H1 (cell line): ENCODE data around the gene BTC. TPM values are rescaled to one million over a fixed set of nuclear protein-coding genes. Genes with fewer than 3 reads are reported as not detected.
A peak's percentile ranks its signal among the peaks of the same experiment; 100 is the strongest.

Source experiments
- CTCF ChIA-PET: fragments of 300-600 bp; sonication (Branson Sonifier 250); formaldehyde crosslinking; loops from one replicate; lab custom pipeline; 2021; ENCODE audit not compliant: partially characterized antibody; lab: Charles Lee
- POLR2A ChIA-PET: fragments of 300-600 bp; sonication (Branson Sonifier 250); formaldehyde crosslinking; loops from one replicate; lab custom pipeline; 2021; ENCODE audit warnings: inconsistent platforms; ENCODE audit not compliant: partially characterized antibody; lab: Charles Lee
- DNase-seq, 2 experiments: peaks; one replicate each; pipeline versions ENCODE4 v3.0.0 to v3.0.0-alpha.2; 2010 to 2022; ENCODE audit warnings: low spot score in 2 of 2, low read depth in 1 of 2, mixed read lengths in 1 of 2
- FAIRE-seq: peaks from 2 replicates; lab custom pipeline; 2011; peaks lifted over from hg19 to GRCh38; lab: Jason Lieb, UNC
- H2AFZ ChIP-seq: 2 replicates; pipeline ENCODE4 v1.8.1; 2012; ENCODE audit warnings: low read length, inconsistent platforms
- H2AK5ac ChIP-seq: 2 replicates; pipeline ENCODE4 v1.6.1; 2013; ENCODE audit warnings: low read depth, low read length
- H2BK120ac ChIP-seq: replicated peaks from 2 replicates; pipeline ENCODE3; 2013; ENCODE audit warnings: low read depth, low read length, inconsistent platforms
- H2BK12ac ChIP-seq: 2 replicates; pipeline ENCODE4 v1.6.1; 2013; ENCODE audit warnings: low read depth, low read length
- H2BK15ac ChIP-seq: 2 replicates; pipeline ENCODE4 v1.6.1; 2013; ENCODE audit warnings: low read length
- H2BK20ac ChIP-seq: 2 replicates; pipeline ENCODE4 v1.6.1; 2013; ENCODE audit warnings: low read length
- H2BK5ac ChIP-seq: 2 replicates; pipeline ENCODE4 v1.6.1; 2013; ENCODE audit warnings: low read depth, low read length
- H3K14ac ChIP-seq: 2 replicates; pipeline ENCODE4 v1.6.1; 2013; ENCODE audit warnings: inconsistent platforms; ENCODE audit not compliant: insufficient read length
- H3K18ac ChIP-seq: 2 replicates; pipeline ENCODE4 v1.6.1; 2013; ENCODE audit warnings: low read length; ENCODE audit errors: extremely low read depth
- H3K23ac ChIP-seq: 2 replicates; pipeline ENCODE4 v1.6.1; 2013; ENCODE audit warnings: inconsistent platforms; ENCODE audit not compliant: insufficient read length
- H3K23me2 ChIP-seq: 2 replicates; pipeline ENCODE4 v1.6.1; 2013; ENCODE audit warnings: low read depth, low read length
- H3K27ac ChIP-seq: 2 replicates; pipeline ENCODE4 v1.6.1; 2011; ENCODE audit warnings: low read depth, low read length, inconsistent platforms
- H3K27me3 ChIP-seq, 4 experiments: replicated peaks in 1 of 4; 1 replicate in 1 of 4; 2 replicates in 3 of 4; pipeline versions ENCODE4 v1.6.1 to v1.8.1; 2011 to 2013; ENCODE audit warnings: low read length in 3 of 4, mild to moderate bottlenecking in 3 of 4, inconsistent platforms in 2 of 4, mixed read lengths in 2 of 4, moderate library complexity in 1 of 4; ENCODE audit not compliant: control insufficient read depth in 3 of 4, insufficient read depth in 3 of 4; ENCODE audit errors: extremely low read depth in 1 of 4
- H3K36me3 ChIP-seq, 4 experiments: 2 replicates each; pipeline versions ENCODE4 v1.6.1 to v1.8.1; 2011 to 2013; ENCODE audit warnings: mild to moderate bottlenecking in 4 of 4, low read length in 3 of 4, moderate library complexity in 2 of 4, control low read depth in 1 of 4, inconsistent platforms in 1 of 4; ENCODE audit not compliant: insufficient read depth in 4 of 4, control insufficient read depth in 2 of 4
- H3K4ac ChIP-seq: replicated peaks from 2 replicates; pipeline ENCODE3; 2013; ENCODE audit warnings: low read length, low read depth, mixed read lengths, inconsistent platforms; ENCODE audit not compliant: insufficient read length
- H3K4me1 ChIP-seq, 4 experiments: replicated peaks in 1 of 4; 1 replicate in 1 of 4; 2 replicates in 3 of 4; pipeline versions ENCODE4 v1.6.1 to v1.8.1; 2011 to 2013; ENCODE audit warnings: low read length in 3 of 4, inconsistent platforms in 2 of 4, mixed read lengths in 1 of 4; ENCODE audit not compliant: insufficient read depth in 4 of 4, control insufficient read depth in 3 of 4
- H3K4me2 ChIP-seq, 2 experiments: 2 replicates each; pipeline versions ENCODE4 v1.6.1 to v1.8.1; 2011 to 2013; ENCODE audit warnings: low read depth in 2 of 2, low read length in 2 of 2, control low read depth in 1 of 2, inconsistent platforms in 1 of 2, mild to moderate bottlenecking in 1 of 2; ENCODE audit not compliant: insufficient read depth in 1 of 2
- H3K4me3 ChIP-seq, 4 experiments: fragments of 200-600, 300-600 bp in 1 of 4; sonication (generic), shearing (Covaris generic), sonication (Bioruptor Twin) in 1 of 4; 2 replicates each; pipeline versions ENCODE4 v1.5.1 to v1.8.1; 2011 to 2016; ENCODE audit warnings: low read length in 4 of 4, low read depth in 3 of 4, control low read depth in 2 of 4, inconsistent platforms in 2 of 4, mild to moderate bottlenecking in 2 of 4, mixed read lengths in 1 of 4, moderate library complexity in 1 of 4; ENCODE audit not compliant: insufficient read depth in 2 of 4; ENCODE audit errors: extremely low read depth in 1 of 4
- H3K56ac ChIP-seq: replicated peaks from 2 replicates; pipeline ENCODE3; 2013; ENCODE audit warnings: low read depth, mild to moderate bottlenecking, mixed read lengths, low read length, inconsistent platforms; ENCODE audit not compliant: insufficient read length
- H3K79me1 ChIP-seq: 2 replicates; pipeline ENCODE4 v1.6.1; 2013; ENCODE audit warnings: low read depth, low read length, control low read depth
- H3K79me2 ChIP-seq, 2 experiments: 2 replicates each; pipeline versions ENCODE4 v1.6.1 to v1.8.1; 2012 to 2013; ENCODE audit warnings: low read length in 2 of 2, mild to moderate bottlenecking in 2 of 2, inconsistent platforms in 1 of 2; ENCODE audit not compliant: insufficient read depth in 2 of 2, control insufficient read depth in 1 of 2
- H3K9ac ChIP-seq, 4 experiments: replicated peaks in 1 of 4; 1 replicate in 1 of 4; 2 replicates in 3 of 4; pipeline versions ENCODE4 v1.6.1 to v1.8.1; 2011 to 2013; ENCODE audit warnings: low read depth in 3 of 4, low read length in 3 of 4, control low read depth in 2 of 4, mild to moderate bottlenecking in 2 of 4, moderate library complexity in 2 of 4, inconsistent platforms in 1 of 4; ENCODE audit errors: extremely low read depth in 1 of 4
- H3K9me3 ChIP-seq, 2 experiments: 2 replicates each; pipeline versions ENCODE4 v1.6.1 to v1.8.1; 2012 to 2013; ENCODE audit warnings: mild to moderate bottlenecking in 2 of 2, moderate library complexity in 2 of 2, control low read depth in 1 of 2, inconsistent platforms in 1 of 2, low read depth in 1 of 2, low read length in 1 of 2, mixed read lengths in 1 of 2; ENCODE audit not compliant: insufficient read depth in 2 of 2
- H4K20me1 ChIP-seq, 2 experiments: replicated peaks in 1 of 2; 2 replicates each; pipeline versions ENCODE3 to v1.8.1; 2011 to 2013; ENCODE audit warnings: inconsistent platforms in 2 of 2, low read length in 2 of 2, mild to moderate bottlenecking in 1 of 2; ENCODE audit not compliant: insufficient read depth in 2 of 2, control insufficient read depth in 1 of 2
- H4K5ac ChIP-seq: 2 replicates; pipeline ENCODE4 v1.6.1; 2013; ENCODE audit warnings: low read length, low read depth, mixed read lengths, inconsistent platforms; ENCODE audit not compliant: insufficient read length
- H4K8ac ChIP-seq: 2 replicates; pipeline ENCODE4 v1.8.0; 2013; ENCODE audit warnings: mild to moderate bottlenecking, moderate library complexity, low read length, inconsistent platforms; ENCODE audit not compliant: insufficient read depth; ENCODE audit errors: extremely low read depth
- H4K91ac ChIP-seq: replicated peaks from 2 replicates; pipeline ENCODE3; 2013; ENCODE audit warnings: low read length, mixed read lengths, inconsistent platforms; ENCODE audit not compliant: insufficient read length
- GABPA ChIP-seq: IDR thresholded peaks from 2 replicates; pipeline ENCODE4 v1.6.1; 2011; ENCODE audit warnings: mild to moderate bottlenecking, low read length, moderate library complexity, borderline replicate concordance; ENCODE audit not compliant: insufficient read depth
- SAP30 ChIP-seq: fragments of 300-600 bp; sonication (generic); IDR thresholded peaks from 2 replicates; pipeline ENCODE4 v1.7.1; 2012; ENCODE audit warnings: low read length, moderate library complexity, mild to moderate bottlenecking, inconsistent platforms; ENCODE audit not compliant: insufficient read depth, insufficient replicate concordance
- SUZ12 ChIP-seq: fragments of 200-600 bp; sonication (generic); IDR thresholded peaks from 2 replicates; pipeline ENCODE4 v1.6.1; 2012; ENCODE audit warnings: mild to moderate bottlenecking, inconsistent platforms, low read length, moderate library complexity, mixed read lengths
- TBP ChIP-seq: IDR thresholded peaks from 2 replicates; pipeline ENCODE4 v1.6.1; 2011; ENCODE audit warnings: low read depth, low read length, improper control_type of control experiment
- WGBS, 2 experiments: shearing (Covaris generic) in 1 of 2; methylation state at CpG; one replicate each; pipeline versions ENCODE4 v1.1.6 to v1.1.7; 2013 to 2015; ENCODE audit warnings: low lambda C conversion rate in 2 of 2, mixed read lengths in 2 of 2, inconsistent platforms in 1 of 2, low coverage in 1 of 2, missing lambda C conversion rate in 1 of 2; ENCODE audit not compliant: insufficient replicate concordance in 2 of 2, insufficient coverage in 1 of 2, insufficient read length in 1 of 2; ENCODE audit errors: extremely low coverage in 1 of 2, missing lambda C conversion rate in 1 of 2; 5-methylcytosine and 5-hydroxymethylcytosine counted together
- polyA plus RNA-seq, 7 experiments: library from polyadenylated mRNA; depleted of rRNA in 3 of 7; stranded (reverse) in 5 of 7; unstranded in 2 of 7; fragments of >200 nt in 5 of 7; fragments of 200-250 nt in 2 of 7; gene quantifications; 1 replicate in 5 of 7; 2 replicates in 1 of 7; 4 replicates in 1 of 7; pipeline versions ENCODE4 v1.2.1 to v1.2.3, GENCODE V29; 2011 to 2013; ENCODE audit warnings: missing spikeins in 2 of 7, mixed read lengths in 2 of 7
- total RNA-seq: library from RNA; stranded (reverse); fragmentation: NEBNext Ultra II Directional; extraction: Animal tissue kit (Norgen Biotek cat#: 25700); gene quantifications from 2 replicates; pipeline ENCODE4 v1.2.1, GENCODE V29; 2021

Gene BTC
- total and polyA plus RNA-seq, 2 of the 8 experiments (the other 6 are each of a cell fraction or from before 2014, with no cell fraction given) = 0.09 TPM; not detected in 1

- Histone ChIP-seq H2BK120ac (no peak overlapping the region), H4K91ac (no peak overlapping the region), H3K18ac (no peak overlapping the region), H4K5ac (no peak overlapping the region), H2BK20ac (no peak overlapping the region), H3K79me2 (no peaks in the 10 kb centered on the region), H2BK5ac (no peak overlapping the region), H4K20me1 (no peaks in the 10 kb centered on the region), H3K14ac (no peak overlapping the region), H2BK15ac (no peak overlapping the region), H3K9me3 (no peaks in the 10 kb centered on the region), H3K79me1 (no peaks in the 10 kb centered on the region), H4K8ac (no peak overlapping the region), H3K27me3 (no peaks in the 10 kb centered on the region), H3K9ac (no peak overlapping the region), H3K56ac (no peak overlapping the region), H3K27ac (no peak overlapping the region), H3K4me2 (no peak overlapping the region), H3K4me1 (peaks cover 0 to 4% (median 0%) of the 10 kb centered on the region in 4 experiments; a peak in 2 of 7 replicates), H3K4me3 (no peak overlapping the region), H2AFZ (no peak overlapping the region), H3K23ac (no peak overlapping the region), H3K23me2 (no peaks in the 10 kb centered on the region), H3K36me3 (no peaks in the 10 kb centered on the region), H3K4ac (no peak overlapping the region), H2AK5ac (no peak overlapping the region), H2BK12ac (no peak overlapping the region)
- 93% methylated on average over 3 of the region's 3 CpGs; no CpG with 5 or more reads in 1 of the 2 experiments for WGBS, 2 experiments
- TF ChIP-seq SUZ12 (no peak), TBP (peak; percentile 81), SAP30 (no peak), GABPA (no peak)
- ChIA-PET CTCF (interaction anchor here (1.4 kb wide), 1 partner anchor 21 kb away, joined by 4 read pairs; the partner anchor contains the start of gene BTC), POLR2A (interaction anchor here (0.6 kb wide), 1 partner anchor 46 kb away, joined by 3 read pairs; no protein-coding TSS in a partner anchor)
- DNase-seq = no peak
- no peak for FAIRE-seq
These were observed 21.5 kb downstream of the BTC start for GRCh38 chr4:74772783-74773182.
